Measurements from ENCODE around the gene DTNB.

- TF ChIP-seq, protein P1, sequence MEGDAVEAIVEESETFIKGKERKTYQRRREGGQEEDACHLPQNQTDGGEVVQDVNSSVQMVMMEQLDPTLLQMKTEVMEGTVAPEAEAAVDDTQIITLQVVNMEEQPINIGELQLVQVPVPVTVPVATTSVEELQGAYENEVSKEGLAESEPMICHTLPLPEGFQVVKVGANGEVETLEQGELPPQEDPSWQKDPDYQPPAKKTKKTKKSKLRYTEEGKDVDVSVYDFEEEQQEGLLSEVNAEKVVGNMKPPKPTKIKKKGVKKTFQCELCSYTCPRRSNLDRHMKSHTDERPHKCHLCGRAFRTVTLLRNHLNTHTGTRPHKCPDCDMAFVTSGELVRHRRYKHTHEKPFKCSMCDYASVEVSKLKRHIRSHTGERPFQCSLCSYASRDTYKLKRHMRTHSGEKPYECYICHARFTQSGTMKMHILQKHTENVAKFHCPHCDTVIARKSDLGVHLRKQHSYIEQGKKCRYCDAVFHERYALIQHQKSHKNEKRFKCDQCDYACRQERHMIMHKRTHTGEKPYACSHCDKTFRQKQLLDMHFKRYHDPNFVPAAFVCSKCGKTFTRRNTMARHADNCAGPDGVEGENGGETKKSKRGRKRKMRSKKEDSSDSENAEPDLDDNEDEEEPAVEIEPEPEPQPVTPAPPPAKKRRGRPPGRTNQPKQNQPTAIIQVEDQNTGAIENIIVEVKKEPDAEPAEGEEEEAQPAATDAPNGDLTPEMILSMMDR (conservative IDR thresholded peaks at IDR 0.05; ENCODE audit: low read depth, low read length) = no peak
- TF ChIP-seq EZH2 (IDR thresholded peaks at IDR 0.05; ENCODE audit: borderline replicate concordance, low read depth, low read length, poor library complexity, severe bottlenecking) = no peak
These were observed 128.9 kb downstream of the DTNB start for GRCh38 chr2:25544445-25544844.

Measured in A673 (cell line).